ENCODE data around the gene ACTN4. TPM values are rescaled to one million over a fixed set of nuclear protein-coding genes. Genes with fewer than 3 reads are reported as not detected.
"Not testable (repeated sequence)": the region's sequence is repeated elsewhere in the genome, so short reads cannot be mapped to it uniquely, and the experiment has no call there.

The ACTN4 gene
- total RNA-seq, 1 experiment from 2014 or later: 1,233 TPM

DNA sequence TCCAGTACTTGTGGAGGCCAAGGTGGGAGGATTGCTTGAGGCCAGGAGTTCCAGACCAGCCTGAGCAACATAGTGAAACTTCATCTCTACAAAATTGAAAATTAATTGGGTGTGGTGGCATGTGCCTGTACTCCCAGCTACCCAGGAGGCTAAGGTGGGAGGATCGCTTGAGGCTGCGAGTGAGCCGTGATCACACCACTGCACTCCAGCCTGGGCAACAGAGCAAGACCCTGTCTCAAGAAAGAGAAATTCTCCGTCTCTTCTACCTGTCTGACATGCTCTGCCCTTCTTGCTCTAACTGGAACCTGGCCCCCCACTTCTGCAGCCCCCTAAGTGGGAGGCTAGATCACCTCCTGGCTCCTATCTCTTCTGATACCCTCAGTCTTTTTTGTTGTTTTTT lies 21.0 kb upstream of the ACTN4 start:
- no peak overlapping the region for H3K27ac ChIP-seq
- TF ChIP-seq, protein P1, sequence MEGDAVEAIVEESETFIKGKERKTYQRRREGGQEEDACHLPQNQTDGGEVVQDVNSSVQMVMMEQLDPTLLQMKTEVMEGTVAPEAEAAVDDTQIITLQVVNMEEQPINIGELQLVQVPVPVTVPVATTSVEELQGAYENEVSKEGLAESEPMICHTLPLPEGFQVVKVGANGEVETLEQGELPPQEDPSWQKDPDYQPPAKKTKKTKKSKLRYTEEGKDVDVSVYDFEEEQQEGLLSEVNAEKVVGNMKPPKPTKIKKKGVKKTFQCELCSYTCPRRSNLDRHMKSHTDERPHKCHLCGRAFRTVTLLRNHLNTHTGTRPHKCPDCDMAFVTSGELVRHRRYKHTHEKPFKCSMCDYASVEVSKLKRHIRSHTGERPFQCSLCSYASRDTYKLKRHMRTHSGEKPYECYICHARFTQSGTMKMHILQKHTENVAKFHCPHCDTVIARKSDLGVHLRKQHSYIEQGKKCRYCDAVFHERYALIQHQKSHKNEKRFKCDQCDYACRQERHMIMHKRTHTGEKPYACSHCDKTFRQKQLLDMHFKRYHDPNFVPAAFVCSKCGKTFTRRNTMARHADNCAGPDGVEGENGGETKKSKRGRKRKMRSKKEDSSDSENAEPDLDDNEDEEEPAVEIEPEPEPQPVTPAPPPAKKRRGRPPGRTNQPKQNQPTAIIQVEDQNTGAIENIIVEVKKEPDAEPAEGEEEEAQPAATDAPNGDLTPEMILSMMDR (conservative IDR thresholded peaks at IDR 0.05): no peak
- TF ChIP-seq EZH2 (IDR thresholded peaks at IDR 0.05; ENCODE audit: low read depth): no peak
- H3K4me2 ChIP-seq: no peak overlapping the region
- no peak overlapping the region for H3K4me3 ChIP-seq
- POLR2A ChIA-PET (ENCODE audit: unreplicated experiment): no interaction called here
- H3K27me3 ChIP-seq (ENCODE audit: insufficient read depth, low read depth): no peaks in the 10 kb centered on the region
- H3K9me3 ChIP-seq (ENCODE audit: insufficient read depth, low read depth): no peaks in the 10 kb centered on the region
- intact Hi-C loops (cut with micrococcal nuclease; ENCODE audit: unreplicated experiment): no loop called here
- no peak for DNase-seq
- peaks cover 5% of the 10 kb centered on the region; the same call in 1 of the 2 replicates for H3K79me2 ChIP-seq (ENCODE audit: low read depth)
- CTCF ChIA-PET: no interaction called here
- H3K4me1 ChIP-seq (replicated peaks; ENCODE audit: insufficient read depth): no peaks in the 10 kb centered on the region
- no TSS peak for BruUV-seq (replicated peaks)
- peaks cover 9% of the 10 kb centered on the region; the same call in 1 of the 2 replicates for H3F3A ChIP-seq (ENCODE audit: insufficient read depth, low read depth)
- H3K9me2 ChIP-seq (ENCODE audit: insufficient read depth): no peaks in the 10 kb centered on the region
- no peak overlapping the region for H2AFZ ChIP-seq
- no peaks in the 10 kb centered on the region for H4K20me1 ChIP-seq (ENCODE audit: insufficient read depth)
- H3K36me3 ChIP-seq (ENCODE audit: low read depth): peaks cover 17% of the 10 kb centered on the region

DNA sequence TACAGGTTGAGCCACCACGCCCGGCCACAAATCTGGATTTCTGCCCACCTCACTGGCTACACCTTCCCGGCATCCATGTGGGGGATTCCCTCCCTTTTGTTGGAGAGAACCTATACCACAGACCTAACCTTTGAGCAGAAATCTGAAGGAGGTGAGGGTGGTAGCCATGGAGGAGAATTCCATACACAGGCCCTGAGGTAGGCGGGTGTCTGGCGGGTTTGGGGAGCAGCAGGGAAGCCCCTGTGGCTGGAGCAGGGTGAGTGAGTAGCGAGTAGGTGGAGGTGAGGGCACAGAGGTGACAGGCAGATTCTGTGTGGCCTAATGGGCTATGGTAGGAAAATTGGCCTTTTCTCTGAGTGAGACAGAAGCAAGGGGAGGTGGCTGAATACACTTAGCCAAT lies 17.9 kb upstream of the ACTN4 start:
- ChIA-PET CTCF (no interaction called here), POLR2A (ENCODE audit: unreplicated experiment) (no interaction called here)
- Histone ChIP-seq H3K9me3 (ENCODE audit: insufficient read depth, low read depth) (no peaks in the 10 kb centered on the region), H3K79me2 (ENCODE audit: low read depth) (no peaks in the 10 kb centered on the region; the same call in 1 of the 2 replicates), H3K27ac (no peak overlapping the region), H3K27me3 (ENCODE audit: insufficient read depth, low read depth) (no peaks in the 10 kb centered on the region), H3K36me3 (ENCODE audit: low read depth) (peaks cover 16% of the 10 kb centered on the region; the same call in 1 of the 2 replicates), H3F3A (ENCODE audit: insufficient read depth, low read depth) (peaks cover 19% of the 10 kb centered on the region; the same call in 1 of the 2 replicates), H3K4me3 (no peak overlapping the region), H3K4me2 (no peak overlapping the region), H4K20me1 (ENCODE audit: insufficient read depth) (no peaks in the 10 kb centered on the region), H3K9me2 (ENCODE audit: insufficient read depth) (no peaks in the 10 kb centered on the region), H2AFZ (no peak overlapping the region), H3K4me1 (replicated peaks; ENCODE audit: insufficient read depth) (no peaks in the 10 kb centered on the region)
- TF ChIP-seq EZH2 (IDR thresholded peaks at IDR 0.05; ENCODE audit: low read depth): no peak
- TF ChIP-seq, protein P1 (conservative IDR thresholded peaks at IDR 0.05): no peak
- intact Hi-C loops (cut with micrococcal nuclease; ENCODE audit: unreplicated experiment): no loop called here
- no TSS peak for BruUV-seq (replicated peaks)
- DNase-seq: no peak

DNA sequence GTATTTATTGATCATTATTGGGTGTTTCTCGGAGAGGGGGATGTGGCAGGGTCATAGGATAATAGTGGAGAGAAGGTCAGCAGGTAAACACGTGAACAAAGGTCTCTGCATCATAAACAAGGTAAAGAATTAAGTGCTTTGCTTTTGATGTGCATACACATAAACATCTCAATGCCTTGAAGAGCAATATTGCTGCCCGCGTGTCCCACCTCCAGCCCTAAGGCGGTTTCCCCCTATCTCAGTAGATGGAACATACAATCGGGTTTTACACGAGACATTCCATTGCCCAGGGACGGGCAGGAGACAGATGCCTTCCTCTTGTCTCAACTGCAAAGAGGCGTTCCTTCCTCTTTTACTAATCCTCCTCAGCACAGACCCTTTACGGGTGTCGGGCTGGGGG lies 16.1 kb upstream of the ACTN4 start:
- peaks cover 19% of the 10 kb centered on the region for H3K36me3 ChIP-seq (ENCODE audit: low read depth)
- H3K9me3 ChIP-seq (ENCODE audit: insufficient read depth, low read depth); H3K4me2 ChIP-seq; H3K4me3 ChIP-seq; DNase-seq; H3K27me3 ChIP-seq (ENCODE audit: insufficient read depth, low read depth); BruUV-seq (replicated peaks); H3K9me2 ChIP-seq (ENCODE audit: insufficient read depth); POLR2A ChIA-PET (ENCODE audit: unreplicated experiment); CTCF ChIA-PET; H4K20me1 ChIP-seq (ENCODE audit: insufficient read depth); H3K27ac ChIP-seq; H2AFZ ChIP-seq: not testable (repeated sequence)
- H3K79me2 ChIP-seq (ENCODE audit: low read depth): peaks cover 13% of the 10 kb centered on the region; the same call in 1 of the 2 replicates
- H3F3A ChIP-seq (ENCODE audit: insufficient read depth, low read depth): peaks cover 34% of the 10 kb centered on the region; the same call in 1 of the 2 replicates
- H3K4me1 ChIP-seq (replicated peaks; ENCODE audit: insufficient read depth): peaks cover 11% of the 10 kb centered on the region
- intact Hi-C loops (cut with micrococcal nuclease; ENCODE audit: unreplicated experiment): loop anchor here (5.0 to 10.0 kb wide), 2 partner anchors 396 to 734 kb away; no protein-coding TSS in a partner anchor

DNA sequence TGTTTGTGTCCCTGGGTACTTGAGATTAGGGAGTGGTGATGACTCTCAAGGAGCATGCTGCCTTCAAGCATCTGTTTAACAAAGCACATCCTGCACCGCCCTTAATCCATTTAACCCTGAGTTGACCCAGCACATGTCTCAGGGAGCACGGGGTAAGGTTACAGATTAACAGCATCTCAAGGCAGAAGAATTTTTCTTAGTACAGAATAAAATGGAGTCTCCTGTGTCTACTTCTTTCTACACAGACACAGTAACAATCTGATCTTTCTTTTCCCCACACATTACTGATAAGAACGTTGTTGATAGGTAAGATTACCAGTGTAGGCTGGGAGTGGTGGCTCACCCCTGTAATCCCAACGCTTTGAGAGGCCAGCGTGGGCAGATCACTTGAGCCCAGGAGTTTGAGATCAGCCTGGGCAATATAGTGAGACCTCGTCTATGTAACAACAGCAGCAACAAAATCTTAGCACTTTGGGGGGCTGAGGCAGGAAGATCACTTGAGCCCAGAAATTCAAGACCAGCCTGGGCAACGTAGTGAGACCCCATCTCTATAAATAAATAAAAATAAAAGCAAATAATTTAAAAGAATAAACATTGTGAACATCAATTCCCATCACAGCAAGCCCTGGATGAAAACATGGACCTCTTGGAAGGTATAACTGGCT lies 15.5 kb upstream of the ACTN4 start:
- H3K4me3 ChIP-seq; H3K27ac ChIP-seq; H2AFZ ChIP-seq; H3K4me2 ChIP-seq; H3K27me3 ChIP-seq (ENCODE audit: insufficient read depth, low read depth); BruUV-seq (replicated peaks); H3K9me3 ChIP-seq (ENCODE audit: insufficient read depth, low read depth); CTCF ChIA-PET; DNase-seq; POLR2A ChIA-PET (ENCODE audit: unreplicated experiment); H4K20me1 ChIP-seq (ENCODE audit: insufficient read depth); H3K9me2 ChIP-seq (ENCODE audit: insufficient read depth): not testable (repeated sequence)
- H3K36me3 ChIP-seq (ENCODE audit: low read depth): peaks cover 19% of the 10 kb centered on the region
- H3F3A ChIP-seq (ENCODE audit: insufficient read depth, low read depth): peaks cover 37% of the 10 kb centered on the region; the same call in 1 of the 2 replicates
- H3K4me1 ChIP-seq (replicated peaks; ENCODE audit: insufficient read depth): peaks cover 16% of the 10 kb centered on the region
- H3K79me2 ChIP-seq (ENCODE audit: low read depth): peaks cover 13% of the 10 kb centered on the region; the same call in 1 of the 2 replicates
- intact Hi-C loops (cut with micrococcal nuclease; ENCODE audit: unreplicated experiment): loop anchor here (5.0 to 10.0 kb wide), 2 partner anchors 397 to 735 kb away; no protein-coding TSS in a partner anchor

All from PC-9 (cell line).